Lower leg skin (tissue), 3 donors: ENCODE results near the gene COG8.

Source experiments
- CTCF ChIP-seq, 3 donors: fragments of 450-650 bp; IDR thresholded peaks; one replicate each; pipeline ENCODE4 v1.5.1; 2016; ENCODE audit warnings: antibody characterized with exemption in 3 of 3, mild to moderate bottlenecking in 3 of 3, moderate library complexity in 2 of 3
- POLR2A ChIP-seq, 2 donors: fragments of 450-650 bp; IDR thresholded peaks; one replicate each; pipeline ENCODE4 v1.6.1; 2016 to 2017; ENCODE audit warnings: antibody characterized with exemption in 2 of 2, mild to moderate bottlenecking in 1 of 2, moderate library complexity in 1 of 2

GRCh38 chr16:69381231-69381630 lies 41.9 kb upstream of the COG8 start:
- TF ChIP-seq CTCF (IDR thresholded peaks at IDR 0.05) (no peak), POLR2A (IDR thresholded peaks at IDR 0.05) (no peak)
